ENCODE measurements around the gene POFUT1.

The POFUT1 gene

DNA sequence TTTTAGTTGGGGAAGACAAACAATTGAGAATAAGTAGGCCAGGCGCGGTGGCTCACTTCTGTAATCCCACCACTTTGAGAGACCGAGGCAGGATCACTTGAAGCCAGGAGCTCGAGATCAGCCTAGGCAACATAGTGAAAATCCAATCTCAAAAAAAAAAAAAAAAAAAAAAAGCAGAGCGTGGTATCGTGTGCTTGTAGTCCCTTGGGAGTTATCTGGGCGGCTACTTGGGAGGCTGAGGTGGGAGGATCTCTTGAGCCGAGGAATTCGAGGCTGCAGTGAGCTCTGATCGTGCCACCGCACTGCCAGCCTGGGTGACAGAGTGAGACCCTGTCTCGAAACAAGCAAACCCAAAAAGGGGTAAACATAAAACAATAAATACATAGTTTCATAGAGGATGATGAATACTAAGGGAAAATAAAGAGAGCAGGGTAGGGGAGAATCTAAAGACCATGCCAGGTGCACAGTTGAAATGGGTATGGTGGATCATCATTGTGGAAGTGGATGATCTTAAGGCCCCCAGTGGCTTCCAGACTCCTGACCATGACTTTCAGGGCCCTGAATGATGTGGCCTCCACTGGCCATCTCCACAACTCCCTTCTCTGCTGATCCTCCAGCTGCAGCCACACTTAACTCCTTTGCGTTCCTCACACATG, 947 bp downstream of the POFUT1 start:
- no peak for DNase-seq (ENCODE audit: low read depth)

DNA sequence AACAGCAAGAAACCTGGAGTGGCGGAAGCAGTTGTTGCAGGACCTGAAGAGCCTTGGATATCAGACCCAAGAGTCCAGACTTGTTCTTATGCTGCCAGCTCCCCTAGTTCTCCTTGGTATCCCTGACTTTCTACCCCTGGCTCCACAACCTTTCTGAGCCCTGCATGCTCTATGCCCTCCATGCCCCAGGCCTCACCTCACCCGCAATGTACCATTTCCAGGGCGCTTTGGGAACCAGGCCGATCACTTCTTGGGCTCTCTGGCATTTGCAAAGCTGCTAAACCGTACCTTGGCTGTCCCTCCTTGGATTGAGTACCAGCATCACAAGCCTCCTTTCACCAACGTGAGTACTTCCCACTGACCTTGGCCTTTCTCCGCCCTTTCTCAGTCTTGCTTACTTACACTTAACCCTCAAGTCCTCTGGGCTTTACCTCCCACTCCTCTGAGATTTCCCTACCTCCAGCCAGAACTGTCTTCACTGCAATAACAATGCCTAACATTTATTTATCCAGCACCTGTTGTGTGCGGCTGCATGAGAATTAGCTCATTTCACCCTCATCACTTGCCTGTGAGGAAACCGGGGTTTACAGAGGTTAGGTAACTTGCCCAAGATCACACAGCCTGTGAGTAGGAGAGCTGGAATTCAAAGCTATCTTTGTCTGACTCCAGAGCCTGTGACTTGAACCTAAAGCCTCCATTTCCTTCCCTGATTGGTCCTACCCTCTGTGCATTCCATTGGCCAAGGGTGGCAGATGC, 2.3 kb downstream of the POFUT1 start:
- no peak for DNase-seq (ENCODE audit: low read depth)

DNA sequence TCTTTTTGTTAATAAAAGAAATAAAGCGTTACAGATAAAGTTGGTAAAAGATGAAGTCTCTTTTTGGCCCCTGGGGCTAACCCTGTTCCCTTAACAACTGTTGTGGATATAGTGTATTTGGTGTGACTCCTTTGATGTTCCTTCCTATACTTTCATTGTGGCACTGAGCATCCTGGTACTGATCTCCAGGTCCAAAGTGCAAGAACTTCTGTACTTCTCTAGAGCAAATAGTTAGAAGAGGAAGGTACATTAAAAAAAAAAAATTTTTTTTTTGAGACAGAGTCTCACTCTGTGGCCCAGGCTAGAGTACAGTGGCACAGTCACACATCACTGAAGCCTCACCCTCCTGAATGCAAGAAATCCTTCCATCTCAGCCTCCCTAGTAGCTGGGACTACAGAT, 6.2 kb downstream of the POFUT1 start:
- DNase-seq (ENCODE audit: low read depth) = no peak

DNA sequence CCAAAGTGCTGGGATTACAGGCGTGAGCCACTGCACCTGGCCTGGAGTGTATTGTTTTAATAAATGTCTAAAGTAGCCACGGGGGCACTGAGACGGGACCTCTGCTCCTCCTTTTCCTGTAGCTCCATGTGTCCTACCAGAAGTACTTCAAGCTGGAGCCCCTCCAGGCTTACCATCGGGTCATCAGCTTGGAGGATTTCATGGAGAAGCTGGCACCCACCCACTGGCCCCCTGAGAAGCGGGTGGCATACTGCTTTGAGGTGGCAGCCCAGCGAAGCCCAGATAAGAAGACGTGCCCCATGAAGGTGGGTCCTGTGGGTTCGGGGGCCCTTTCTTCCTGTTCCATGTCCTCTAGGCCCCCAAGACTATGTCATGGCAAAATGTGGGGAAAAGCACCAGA, 7.5 kb downstream of the POFUT1 start:
- DNase-seq (ENCODE audit: low read depth) = no peak

DNA sequence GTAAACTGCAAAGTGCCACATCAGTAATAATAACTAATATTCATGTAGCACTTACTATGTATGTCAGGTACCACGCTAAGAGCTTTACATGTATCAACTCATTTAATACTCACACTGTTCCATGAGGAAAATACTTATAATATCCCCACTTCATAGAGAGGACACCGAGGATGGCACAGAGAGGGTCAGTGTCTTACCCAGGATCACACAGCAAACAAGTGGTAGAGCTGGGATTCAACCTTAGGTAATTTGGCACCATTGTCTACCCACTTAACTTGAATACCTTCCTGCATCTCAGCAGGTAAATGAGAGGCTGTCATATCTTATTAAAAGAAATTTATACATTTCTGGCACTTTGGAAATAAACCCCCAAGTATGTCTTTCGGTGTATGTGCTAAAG, 8.0 kb downstream of the POFUT1 start:
- DNase-seq (ENCODE audit: low read depth) = no peak

DNA sequence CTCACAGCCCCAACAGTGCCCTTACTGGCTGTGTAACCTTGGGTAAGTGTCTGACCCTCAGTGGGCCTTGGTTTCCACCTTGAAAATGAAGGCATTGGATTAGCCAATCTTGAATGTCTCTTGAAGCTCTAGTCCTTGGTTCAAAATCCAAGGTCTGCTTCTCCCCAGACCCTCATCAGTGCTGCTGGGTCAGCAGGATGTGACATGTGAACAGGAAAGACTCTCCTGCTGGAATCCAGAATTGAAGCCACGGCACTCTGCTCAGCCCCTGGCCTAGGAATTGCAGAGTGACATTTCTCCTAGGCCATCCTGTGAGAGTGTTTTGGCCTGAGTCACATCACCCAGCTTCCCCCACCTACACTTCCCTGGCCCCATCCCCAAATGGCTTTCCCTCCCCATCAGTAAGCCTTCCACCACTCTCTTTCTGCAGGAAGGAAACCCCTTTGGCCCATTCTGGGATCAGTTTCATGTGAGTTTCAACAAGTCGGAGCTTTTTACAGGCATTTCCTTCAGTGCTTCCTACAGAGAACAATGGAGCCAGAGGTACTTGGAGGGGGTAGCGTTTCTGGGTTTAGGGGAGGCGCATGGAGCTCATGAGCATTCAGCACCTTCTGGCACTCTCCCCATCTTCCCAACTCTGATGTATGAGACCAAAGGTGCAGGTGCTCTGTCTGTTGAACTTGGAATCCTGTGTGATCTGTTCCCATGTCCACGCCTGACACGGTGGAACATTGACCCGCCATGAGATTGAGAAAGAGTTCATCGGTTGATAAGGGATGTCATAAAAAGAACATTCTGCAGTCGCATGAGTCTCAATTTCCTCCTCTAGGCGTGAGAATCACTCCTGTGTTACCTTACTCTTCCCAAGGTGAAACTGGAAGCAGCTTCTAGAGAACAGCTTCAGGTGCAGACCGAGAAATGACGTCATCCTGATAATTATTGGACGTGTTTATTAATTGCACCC, 8.8 kb downstream of the POFUT1 start:
- DNase-seq (ENCODE audit: low read depth) = no peak

DNA sequence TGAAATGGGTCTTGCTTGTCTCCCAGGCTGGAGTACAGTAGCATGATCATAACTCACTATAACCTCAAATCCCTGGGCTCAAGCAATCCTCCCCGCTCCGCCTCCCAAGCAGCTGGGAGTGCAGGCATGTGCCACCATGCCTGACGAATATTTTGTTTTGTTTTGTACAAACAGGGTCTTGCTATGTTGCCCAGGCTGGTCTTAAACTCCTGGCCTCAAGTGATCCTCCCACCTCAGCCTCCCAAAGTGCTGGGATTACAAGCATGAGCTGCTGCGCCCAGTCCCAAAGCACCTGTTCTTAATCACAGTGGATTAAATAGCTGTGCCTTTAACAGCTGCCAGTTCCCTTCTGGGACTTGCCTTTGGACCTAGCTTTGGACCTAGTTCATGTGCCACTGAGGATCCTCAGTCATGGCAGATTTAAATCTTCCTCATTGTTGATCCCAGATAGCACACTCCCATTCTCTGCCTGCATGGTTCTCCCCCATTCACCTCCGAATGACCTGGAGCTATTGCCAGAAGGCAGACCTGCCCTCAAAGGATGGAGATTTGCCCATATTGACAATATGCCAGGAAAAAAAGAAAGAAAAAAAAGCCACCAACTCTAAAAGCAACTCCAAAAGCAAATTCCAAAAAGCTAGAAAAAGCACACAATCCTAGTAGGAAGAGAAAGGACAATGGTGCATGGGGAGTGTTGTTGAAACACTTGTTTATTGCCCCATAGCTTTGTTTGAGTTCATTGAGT, 10.6 kb downstream of the POFUT1 start:
- no peak for DNase-seq (ENCODE audit: low read depth)

DNA sequence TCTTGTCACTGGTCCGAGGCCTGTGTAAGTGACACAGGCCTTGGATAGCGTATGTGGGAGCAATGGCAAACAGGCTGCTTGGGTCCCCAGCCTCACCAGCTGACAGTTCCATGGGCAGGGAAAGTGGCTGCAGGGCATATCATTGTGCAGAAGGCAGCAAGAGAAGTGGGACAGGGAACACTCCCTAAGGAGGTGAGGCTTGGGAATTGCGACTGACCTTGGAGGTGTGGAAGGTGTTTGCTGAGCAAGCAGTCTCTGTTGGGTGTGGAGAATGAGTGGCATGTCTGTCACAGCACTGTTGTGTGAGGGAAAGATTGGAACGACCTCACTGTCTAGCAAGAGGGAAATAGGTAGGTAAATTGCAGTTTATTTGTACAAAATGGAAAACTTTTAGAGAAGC, 16.8 kb downstream of the POFUT1 start:
- no peak for DNase-seq (ENCODE audit: low read depth)

DNA sequence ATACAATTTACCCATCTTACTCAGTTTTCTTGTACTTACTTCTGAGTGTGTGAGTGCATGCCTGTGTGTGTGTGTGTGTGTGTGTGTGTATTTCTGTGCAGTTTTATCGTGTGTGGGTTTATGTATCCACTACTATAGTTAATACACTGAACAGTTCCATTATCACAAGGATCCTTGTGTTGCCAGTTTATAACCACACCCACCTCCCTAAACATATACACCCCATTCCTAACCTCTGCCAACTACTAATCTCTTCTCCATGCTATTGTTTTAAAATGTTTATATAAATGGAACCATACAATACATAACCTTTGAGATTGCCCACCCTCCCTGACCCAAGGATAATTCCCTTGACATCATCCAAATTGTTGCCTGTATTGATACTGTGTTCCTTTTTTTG, 18.7 kb downstream of the POFUT1 start:
- no peak for DNase-seq (ENCODE audit: low read depth)

DNA sequence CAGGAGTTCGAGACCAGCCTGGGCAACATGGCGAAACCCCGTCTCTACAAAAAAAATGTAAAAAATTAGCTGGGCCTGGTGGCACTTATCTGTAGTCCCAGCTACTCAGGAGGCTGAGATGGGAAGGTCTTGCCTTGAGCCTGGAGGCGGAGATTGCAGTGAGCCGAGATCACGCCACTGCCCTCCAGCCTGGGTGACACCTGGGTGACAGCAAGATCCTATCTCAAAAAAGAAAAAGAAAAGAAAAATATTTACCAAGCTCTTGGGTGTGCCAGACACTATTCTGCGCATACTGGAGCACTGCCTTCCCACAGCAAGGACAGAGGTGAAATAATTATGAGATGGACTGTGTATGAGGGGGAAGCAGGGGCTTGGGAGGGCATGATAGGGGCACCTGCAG, 19.6 kb downstream of the POFUT1 start:
- no peak for DNase-seq (ENCODE audit: low read depth)

DNA sequence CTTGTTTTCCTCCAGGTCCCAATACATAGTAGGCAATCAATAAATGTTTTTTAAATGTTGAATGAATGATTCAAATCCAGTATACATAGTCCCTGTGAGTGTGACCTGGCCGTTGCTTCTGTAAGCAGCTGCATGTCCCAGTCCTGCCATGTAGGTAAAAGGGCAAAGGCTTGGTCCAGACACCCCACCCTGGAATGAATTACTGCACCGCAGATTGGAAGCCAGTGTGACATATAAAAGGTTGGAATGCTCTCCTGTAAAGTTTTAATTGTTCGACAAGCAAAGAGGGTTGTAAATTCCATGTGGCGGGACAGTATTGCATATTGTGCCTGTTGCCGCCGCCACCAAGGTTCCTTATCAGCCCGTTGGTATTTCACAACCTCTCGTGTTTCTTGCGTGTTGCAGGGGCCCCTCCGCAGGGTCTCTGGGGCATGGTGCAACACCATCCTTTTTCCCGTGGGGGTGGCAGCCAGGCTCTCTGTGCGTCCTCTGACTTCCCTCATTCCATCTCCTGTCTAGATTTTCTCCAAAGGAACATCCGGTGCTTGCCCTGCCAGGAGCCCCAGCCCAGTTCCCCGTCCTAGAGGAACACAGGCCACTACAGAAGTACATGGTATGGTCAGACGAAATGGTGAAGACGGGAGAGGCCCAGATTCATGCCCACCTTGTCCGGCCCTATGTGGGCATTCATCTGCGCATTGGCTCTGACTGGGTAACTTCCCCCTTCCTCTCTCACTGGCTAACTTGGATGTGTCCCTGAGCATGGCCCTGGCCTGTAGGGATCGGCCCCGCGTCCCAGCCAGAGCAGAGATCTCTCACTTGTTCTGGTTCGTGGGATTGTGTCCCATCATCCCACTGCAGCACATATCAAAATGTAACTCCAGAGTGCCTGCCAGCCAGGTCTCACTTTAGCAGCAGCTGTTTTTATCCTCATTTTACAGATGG, 20.3 kb downstream of the POFUT1 start:
- DNase-seq (ENCODE audit: low read depth) = no peak

DNA sequence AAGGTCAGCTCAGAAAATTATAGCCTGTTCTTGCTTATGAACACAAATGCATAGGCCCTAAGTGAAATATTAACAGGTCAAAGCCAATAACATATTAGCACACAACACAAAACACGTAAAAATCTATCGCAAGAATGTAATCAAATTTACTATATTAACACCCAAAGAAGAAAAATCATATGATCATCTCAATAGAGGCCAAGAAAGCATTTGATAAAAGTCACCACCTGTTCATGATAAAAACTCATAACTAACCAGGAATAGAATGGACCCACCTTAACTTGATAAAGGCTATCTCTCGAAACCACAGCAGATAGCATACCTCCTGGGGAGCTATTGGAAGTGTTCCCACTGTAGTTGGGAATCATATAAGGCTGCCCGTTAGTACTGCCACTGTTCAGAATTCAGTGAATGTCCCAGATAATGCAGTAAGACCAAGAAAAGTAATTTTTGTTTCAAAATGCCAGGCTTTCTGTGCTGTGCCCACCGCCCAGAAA, 21.6 kb downstream of the POFUT1 start:
- no peak for DNase-seq (ENCODE audit: low read depth)

DNA sequence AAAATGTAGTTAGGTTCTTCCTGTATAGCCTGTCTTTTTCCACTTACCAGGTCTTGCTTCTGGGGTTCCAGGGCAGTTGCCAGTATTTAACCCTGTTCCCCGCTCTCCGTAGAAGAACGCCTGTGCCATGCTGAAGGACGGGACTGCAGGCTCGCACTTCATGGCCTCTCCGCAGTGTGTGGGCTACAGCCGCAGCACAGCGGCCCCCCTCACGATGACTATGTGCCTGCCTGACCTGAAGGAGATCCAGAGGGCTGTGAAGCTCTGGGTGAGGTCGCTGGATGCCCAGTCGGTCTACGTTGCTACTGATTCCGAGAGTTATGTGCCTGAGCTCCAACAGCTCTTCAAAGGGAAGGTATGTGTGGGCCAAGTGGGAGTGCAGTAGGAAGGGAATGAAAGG, 23.0 kb downstream of the POFUT1 start:
- DNase-seq (ENCODE audit: low read depth) = no peak

DNA sequence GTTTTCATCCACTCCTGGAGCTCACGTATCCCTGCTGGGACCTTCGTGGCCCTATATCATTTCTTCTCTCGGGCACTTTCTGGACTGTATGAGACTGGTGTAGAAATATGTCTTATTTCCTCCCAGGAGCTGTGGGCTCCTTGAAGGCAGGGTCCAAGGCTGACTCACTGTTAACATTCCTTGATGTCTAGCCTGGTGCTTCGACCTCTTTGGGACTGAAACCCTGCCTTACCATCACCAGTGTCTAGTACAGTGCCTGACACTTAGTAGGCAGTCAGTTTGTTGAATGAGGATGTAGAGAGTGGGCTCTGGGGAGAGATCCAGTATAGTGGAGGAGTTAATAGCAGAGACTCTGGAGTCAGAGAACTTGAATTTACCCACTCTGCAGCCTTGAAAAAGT, 23.6 kb downstream of the POFUT1 start:
- no peak for DNase-seq (ENCODE audit: low read depth)

DNA sequence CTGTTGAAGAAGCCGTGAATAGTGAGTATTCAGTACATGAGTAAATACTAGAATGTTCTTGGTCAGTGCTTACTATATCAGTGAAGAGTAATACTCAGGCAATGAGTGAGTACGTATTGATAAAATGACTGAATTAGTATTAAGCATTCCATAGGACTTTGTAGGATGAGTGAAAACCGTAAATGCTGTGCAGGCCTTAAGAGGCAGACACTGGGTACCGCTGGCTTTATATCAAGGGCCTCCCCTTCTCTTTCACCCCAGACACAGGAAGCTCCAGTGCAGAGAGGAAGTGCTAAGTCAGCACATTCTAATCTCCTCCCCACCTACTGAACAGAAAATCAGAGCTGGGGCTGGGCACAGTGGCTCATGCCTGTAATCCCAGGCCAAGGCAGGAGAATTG, 24.2 kb downstream of the POFUT1 start:
- no peak for DNase-seq (ENCODE audit: low read depth)

DNA sequence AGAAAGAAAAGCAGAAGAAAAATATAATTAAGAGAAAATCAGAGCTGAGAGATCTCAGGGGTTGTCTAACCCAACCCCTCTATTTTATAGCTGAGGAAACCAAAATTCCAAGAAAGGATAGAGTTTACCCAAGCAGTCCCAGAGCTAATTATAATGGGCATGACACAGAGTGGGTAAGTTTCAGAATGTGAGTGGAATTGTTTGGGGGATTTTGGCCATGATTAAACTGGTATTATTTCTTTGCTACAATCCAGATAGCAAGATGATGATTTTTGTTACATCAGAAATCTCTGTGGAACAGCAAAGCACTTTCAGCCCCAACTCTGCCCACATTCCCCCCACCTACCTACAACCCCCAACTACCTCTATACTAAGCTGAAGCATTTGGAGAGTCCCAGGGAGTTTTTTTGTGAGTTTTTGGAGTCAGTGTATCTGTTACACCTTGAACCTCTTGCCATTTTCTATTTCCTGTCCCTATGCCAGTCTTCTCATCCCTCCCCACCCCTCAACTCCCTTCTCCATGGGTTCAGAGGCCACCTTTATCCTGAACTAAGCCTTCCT, 24.7 kb downstream of the POFUT1 start:
- DNase-seq (ENCODE audit: low read depth) = peak; percentile 15

DNA sequence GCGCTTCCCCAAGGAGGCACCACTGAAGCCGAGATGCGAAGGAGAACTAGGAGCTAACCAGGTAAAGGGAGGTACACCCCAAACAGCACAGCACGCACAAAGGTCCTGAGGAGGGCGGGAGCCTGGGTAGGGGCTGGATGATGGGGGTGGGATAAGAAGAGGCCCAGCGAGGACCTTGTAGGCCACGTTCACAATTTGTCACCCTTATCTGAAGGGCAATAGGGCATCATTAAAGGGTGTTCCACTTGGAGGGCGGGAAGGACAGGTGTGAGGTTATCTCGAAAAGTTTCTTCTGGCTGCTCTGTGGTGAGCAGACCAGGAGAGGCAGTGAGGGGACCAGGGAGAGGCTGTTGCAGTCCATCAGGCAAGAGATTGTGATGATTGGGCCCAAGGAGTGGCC, 25.6 kb downstream of the POFUT1 start:
- no peak for DNase-seq (ENCODE audit: low read depth)

DNA sequence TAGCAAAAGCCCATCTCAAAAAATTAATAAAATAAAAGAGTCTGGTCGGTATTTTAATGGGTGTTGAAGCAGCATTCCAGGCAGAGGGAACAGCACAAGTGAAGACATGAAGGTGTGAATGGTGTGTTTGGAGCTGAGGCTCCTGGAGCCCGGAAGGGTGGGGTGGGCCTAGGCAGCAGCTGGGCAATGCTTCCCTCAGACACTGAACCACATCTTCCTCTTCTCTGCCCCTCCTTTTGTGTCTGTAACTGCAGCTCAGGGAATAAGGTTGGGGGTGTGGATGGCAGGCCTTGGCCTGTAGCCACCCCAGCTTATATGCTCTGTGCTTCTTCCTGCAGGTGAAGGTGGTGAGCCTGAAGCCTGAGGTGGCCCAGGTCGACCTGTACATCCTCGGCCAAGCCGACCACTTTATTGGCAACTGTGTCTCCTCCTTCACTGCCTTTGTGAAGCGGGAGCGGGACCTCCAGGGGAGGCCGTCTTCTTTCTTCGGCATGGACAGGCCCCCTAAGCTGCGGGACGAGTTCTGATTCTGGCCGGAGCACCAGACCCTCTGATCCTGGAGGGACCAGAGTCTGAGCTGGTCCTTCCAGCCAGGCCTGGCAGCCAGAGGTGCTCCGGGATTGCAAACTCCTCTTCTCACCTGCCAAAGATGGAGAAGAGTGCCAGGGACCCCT, 26.6 kb downstream of the POFUT1 start:
- no peak for DNase-seq (ENCODE audit: low read depth)

DNA sequence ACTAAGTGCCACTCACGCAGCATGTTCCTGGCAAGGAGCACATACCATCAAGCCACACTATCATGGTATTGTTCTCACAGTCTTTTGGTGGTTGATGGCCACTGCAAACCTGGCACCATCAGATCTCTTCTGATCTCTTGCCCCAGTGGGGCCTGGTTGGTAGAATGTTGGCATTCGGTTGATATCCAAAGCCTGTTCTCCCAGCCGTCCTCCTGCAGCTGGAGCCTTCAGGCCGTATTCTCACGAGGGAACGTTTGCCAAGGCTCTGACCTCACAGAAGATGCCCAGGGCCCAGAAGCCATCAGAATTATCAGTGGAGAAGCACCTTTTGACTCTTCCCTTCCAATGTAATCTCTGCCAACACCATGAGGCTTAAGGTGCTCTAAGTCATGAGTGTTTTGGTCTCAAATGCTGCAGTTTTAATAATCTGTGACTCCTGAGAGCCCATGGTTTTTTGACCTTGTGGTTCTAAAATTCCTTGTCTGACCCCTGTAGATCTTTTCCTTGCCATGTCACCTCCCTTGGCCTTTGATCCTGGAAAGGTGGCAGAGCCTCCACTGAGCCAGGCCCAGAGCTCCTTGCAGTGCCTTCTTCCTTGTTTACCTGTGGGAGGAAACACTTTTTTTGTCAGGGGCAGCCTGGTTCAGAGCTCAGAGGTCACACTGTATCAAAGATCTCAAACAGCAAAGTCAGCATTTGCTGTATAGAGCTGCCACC, 27.8 kb downstream of the POFUT1 start:
- no peak for DNase-seq (ENCODE audit: low read depth)

Data from activated T-helper 9 cell treated with anti-CD3 and anti-CD28 coated beads, Interleukin-2, amount 50 U/mL, for 16 hours (primary cell).